ENCODE data around the gene STUM. TPM values are rescaled to one million over a fixed set of nuclear protein-coding genes. Genes with fewer than 3 reads are reported as not detected.

Gene STUM
- total RNA-seq, 1 donor from 2014 or later = 0.86 TPM

DNA sequence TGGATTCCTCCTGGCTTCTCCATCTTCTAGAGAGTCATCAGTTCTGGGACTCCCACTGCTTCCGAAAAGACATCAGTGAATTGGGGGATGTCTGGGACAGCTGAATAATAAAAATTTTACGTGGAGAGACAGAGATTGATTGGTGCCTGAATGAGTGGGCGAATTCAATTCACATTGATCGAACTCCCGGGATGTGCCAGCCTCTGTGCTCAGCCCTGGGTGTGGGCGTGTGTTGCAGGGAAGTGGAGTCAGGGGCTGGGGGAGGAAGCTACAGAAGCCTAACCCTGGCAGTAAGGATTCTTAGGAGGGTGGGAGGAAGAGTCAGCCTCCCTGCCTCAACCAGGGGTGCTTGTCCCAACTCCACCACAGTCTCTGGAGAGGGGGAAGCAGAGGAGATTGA, 18.0 kb upstream of the STUM start:
- TF ChIP-seq, protein P1, sequence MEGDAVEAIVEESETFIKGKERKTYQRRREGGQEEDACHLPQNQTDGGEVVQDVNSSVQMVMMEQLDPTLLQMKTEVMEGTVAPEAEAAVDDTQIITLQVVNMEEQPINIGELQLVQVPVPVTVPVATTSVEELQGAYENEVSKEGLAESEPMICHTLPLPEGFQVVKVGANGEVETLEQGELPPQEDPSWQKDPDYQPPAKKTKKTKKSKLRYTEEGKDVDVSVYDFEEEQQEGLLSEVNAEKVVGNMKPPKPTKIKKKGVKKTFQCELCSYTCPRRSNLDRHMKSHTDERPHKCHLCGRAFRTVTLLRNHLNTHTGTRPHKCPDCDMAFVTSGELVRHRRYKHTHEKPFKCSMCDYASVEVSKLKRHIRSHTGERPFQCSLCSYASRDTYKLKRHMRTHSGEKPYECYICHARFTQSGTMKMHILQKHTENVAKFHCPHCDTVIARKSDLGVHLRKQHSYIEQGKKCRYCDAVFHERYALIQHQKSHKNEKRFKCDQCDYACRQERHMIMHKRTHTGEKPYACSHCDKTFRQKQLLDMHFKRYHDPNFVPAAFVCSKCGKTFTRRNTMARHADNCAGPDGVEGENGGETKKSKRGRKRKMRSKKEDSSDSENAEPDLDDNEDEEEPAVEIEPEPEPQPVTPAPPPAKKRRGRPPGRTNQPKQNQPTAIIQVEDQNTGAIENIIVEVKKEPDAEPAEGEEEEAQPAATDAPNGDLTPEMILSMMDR (conservative IDR thresholded peaks at IDR 0.05) = no peak
- H3K4me3 Mint-ChIP-seq = no peak overlapping the region
- no peaks in the 10 kb centered on the region for H3K36me3 Mint-ChIP-seq (ENCODE audit: low read depth)
- peaks cover 16% of the 10 kb centered on the region for H3K4me1 Mint-ChIP-seq
- peak overlapping the region; percentile 57 for H3K27ac Mint-ChIP-seq (ENCODE audit: unreplicated experiment)
- DNase-seq (ENCODE audit: low read depth, low spot score) = no peak
- H3K27me3 Mint-ChIP-seq (ENCODE audit: low read depth) = peaks cover 3% of the 10 kb centered on the region
- no peaks in the 10 kb centered on the region for H3K9me3 Mint-ChIP-seq

DNA sequence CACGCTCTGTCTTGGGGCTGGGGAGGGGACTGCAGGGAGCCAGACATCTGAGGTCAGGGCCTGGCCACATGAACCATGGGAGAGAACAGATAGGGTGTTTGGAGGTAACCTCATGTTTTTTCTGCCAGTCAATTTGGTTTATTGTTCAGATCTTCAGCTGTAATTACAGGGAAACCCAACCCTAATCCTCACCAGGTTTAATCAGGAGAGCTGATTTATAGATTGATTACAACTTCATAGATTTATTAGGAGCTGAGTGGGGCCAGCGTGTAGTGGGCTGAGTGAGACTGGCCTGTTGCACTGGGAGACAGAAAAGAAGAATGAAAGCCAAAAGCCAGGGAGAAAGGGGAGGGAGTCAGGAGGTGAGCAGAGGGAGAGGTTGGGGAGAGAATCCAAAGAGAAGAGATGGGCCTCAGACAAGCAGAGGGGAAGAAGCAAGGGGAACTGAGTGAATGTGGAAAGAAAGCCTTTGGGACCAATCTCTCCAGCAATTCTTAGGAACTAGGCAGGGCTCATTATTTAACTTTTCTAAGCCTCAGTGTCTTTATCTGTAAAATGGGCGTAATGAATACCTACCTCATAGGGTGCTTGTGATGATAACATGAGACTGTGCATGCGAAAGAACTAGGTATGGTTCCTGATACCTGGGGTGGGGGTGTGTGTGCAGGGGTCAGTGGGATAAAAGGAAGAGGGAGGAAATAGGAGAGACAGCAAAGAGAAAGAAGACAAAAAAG, 17.0 kb upstream of the STUM start:
- Mint-ChIP-seq H3K9me3 (no peaks in the 10 kb centered on the region), H3K4me3 (no peak overlapping the region), H3K36me3 (ENCODE audit: low read depth) (no peaks in the 10 kb centered on the region), H3K27ac (ENCODE audit: unreplicated experiment) (no peak overlapping the region), H3K4me1 (peaks cover 13% of the 10 kb centered on the region), H3K27me3 (ENCODE audit: low read depth) (peaks cover 3% of the 10 kb centered on the region)
- TF ChIP-seq, protein P1 (conservative IDR thresholded peaks at IDR 0.05) = no peak
- no peak for DNase-seq (ENCODE audit: low read depth, low spot score)

DNA sequence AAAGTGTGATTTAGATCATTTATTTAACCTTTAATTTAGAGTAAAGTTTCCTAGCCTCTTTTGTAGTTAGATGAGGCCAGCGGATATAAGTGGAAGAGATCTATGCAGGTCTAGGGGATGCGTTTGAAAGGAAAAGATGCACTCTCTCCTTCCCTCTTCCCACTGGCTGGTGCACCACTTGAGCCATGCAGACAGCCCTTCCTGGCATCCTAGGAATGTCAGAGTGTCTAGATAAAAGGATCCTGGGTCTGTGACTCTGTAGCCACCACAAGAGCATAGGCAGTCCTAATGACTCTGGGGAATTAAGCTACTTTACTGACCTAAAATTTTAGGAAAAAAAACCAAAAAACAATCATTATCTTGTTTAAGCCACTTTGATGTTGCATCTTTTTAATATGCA, 16.0 kb upstream of the STUM start:
- Mint-ChIP-seq H3K36me3 (ENCODE audit: low read depth) (no peaks in the 10 kb centered on the region), H3K9me3 (no peaks in the 10 kb centered on the region), H3K27ac (ENCODE audit: unreplicated experiment) (no peak overlapping the region), H3K4me3 (no peak overlapping the region), H3K27me3 (ENCODE audit: low read depth) (peaks cover 3% of the 10 kb centered on the region), H3K4me1 (peaks cover 10% of the 10 kb centered on the region)
- TF ChIP-seq, protein P1 (conservative IDR thresholded peaks at IDR 0.05) = no peak
- DNase-seq (ENCODE audit: low read depth, low spot score) = no peak

DNA sequence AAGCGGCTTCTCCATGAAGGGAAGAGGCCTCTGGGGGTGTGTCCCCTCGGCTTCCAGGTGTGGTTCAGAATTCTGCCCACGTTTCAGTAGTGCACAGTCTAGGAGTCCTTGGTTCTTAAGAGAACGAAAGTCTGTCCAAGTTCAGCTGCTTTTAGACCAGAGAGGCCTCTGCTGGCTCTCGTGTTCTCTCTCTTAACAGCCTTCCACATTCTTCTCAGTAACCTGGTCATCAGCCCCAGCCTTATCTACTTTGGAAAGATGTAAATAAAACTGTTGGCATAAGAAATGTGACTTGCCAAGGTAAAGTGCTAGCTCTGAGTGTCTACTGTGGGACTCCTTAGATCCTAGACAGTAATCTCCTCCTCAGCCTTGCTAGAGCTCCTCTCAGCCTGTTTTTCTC, 15.3 kb upstream of the STUM start:
- peaks cover 10% of the 10 kb centered on the region for H3K4me1 Mint-ChIP-seq
- no peak overlapping the region for H3K4me3 Mint-ChIP-seq
- TF ChIP-seq, protein P1 (conservative IDR thresholded peaks at IDR 0.05) = no peak
- peaks cover 3% of the 10 kb centered on the region for H3K27me3 Mint-ChIP-seq (ENCODE audit: low read depth)
- DNase-seq (ENCODE audit: low read depth, low spot score) = no peak
- no peak overlapping the region for H3K27ac Mint-ChIP-seq (ENCODE audit: unreplicated experiment)
- H3K9me3 Mint-ChIP-seq = no peaks in the 10 kb centered on the region
- H3K36me3 Mint-ChIP-seq (ENCODE audit: low read depth) = no peaks in the 10 kb centered on the region

DNA sequence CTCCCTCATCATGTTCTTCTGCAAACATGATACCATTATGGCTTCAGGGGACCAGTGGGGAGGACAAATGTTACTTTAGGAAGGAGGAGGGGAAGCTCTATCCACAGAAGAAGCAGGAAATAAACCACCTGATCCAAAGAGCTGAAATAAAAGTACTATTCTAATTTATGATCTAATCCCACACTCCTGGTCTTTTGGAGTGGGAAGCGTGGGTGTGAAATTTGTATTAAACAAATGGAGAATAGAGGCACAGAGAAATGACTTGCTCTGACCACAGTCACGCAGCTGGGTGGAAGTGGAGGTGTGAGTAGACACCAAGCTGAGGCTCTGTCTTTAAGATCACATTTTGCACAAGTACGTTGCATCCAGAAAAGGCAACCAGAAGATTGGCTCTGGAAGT, 14.5 kb upstream of the STUM start:
- H3K36me3 Mint-ChIP-seq (ENCODE audit: low read depth) = no peaks in the 10 kb centered on the region
- H3K9me3 Mint-ChIP-seq = no peaks in the 10 kb centered on the region
- H3K4me1 Mint-ChIP-seq = peaks cover 10% of the 10 kb centered on the region
- H3K27me3 Mint-ChIP-seq (ENCODE audit: low read depth) = peaks cover 3% of the 10 kb centered on the region
- DNase-seq (ENCODE audit: low read depth, low spot score) = no peak
- no peak overlapping the region for H3K27ac Mint-ChIP-seq (ENCODE audit: unreplicated experiment)
- H3K4me3 Mint-ChIP-seq = no peak overlapping the region
- TF ChIP-seq, protein P1 (conservative IDR thresholded peaks at IDR 0.05) = no peak
